Measurements from ENCODE around the gene SDR39U1.
"Not testable (repeated sequence)": the region's sequence is repeated elsewhere in the genome, so short reads cannot be mapped to it uniquely, and the experiment has no call there.

The SDR39U1 gene

DNA sequence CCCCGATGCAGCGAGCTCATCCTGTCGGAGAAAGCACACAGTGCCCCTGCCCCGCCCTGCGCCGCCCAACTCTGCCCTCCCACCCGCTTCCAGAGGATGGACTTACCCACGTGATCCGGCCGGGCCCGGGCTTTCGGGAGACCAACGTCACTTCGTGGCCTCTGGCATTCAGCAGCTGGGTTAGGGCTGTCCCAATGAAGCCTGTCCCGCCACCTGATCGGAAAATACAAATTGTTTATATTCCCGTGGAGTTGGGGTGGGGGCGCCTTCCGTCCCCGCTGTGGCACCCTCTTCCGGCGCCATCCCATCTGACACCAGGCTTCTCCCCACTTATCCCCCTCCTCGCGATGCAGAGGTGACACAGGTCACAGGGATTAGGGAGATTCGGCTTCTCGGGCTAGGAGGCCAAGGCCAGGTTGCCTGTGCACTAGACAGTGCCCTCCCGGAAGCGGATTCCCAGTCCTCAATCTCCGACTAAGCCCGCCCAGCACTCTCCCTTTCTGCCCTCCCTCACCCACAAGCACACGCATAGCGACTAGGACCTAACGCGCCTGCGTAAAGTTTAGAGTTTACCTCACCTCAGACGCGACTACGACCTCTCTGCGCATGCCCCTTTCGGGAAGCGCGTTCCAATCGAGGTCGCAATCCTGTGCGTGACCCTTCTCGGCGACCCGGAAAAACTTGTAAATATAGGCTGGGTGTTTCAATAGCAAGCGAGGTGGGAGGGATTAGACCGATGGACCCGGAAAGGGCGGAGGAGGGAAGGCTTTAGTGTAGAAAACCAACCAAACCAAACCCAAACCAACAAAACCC lies at the start of gene SDR39U1:
Gene SDR39U1 (minus strand): TSS at position 537 of the 813 bp plus-strand sequence. CDS start 7 bp downstream, at position 530.
- peak; percentile 98 to 99 for DNase-seq

- DNase-seq: not testable (repeated sequence)
These were observed 49.2 kb upstream of the SDR39U1 start for GRCh38 chr14:24491586-24492408.

- DNase-seq: no peak
These were observed 41.2 kb upstream of the SDR39U1 start for GRCh38 chr14:24483604-24484252.

DNA sequence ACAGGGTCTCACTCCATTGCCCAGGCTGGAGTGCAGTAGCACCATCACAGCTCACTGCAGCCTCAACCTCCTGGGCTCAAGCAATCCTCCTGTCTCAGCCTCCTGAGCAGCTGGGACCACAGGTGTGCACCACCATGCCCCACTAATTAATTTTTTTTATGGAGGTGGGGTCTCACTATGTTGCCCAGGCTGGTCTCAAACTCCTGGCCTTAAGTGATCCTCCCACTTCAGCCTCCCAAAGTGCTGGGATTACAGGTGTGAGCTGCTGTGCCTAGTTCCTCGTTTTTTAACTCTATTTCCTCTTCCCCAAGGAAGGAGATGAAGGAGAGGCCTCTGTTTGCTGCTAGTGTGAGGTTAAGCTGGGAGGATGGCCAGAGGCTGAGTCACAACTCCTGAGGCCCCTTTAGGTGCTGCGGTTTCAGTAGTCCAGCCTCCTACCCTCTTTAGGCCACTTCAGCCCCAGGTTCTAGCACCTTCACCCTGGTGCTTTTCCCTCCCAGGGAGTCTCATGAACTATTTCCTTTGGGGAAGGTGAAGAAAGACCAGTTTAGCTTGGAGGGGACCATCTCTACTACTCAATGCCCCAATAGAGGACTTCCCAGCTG lies 40.2 kb upstream of the SDR39U1 start:
- DNase-seq: not testable (repeated sequence)

DNA sequence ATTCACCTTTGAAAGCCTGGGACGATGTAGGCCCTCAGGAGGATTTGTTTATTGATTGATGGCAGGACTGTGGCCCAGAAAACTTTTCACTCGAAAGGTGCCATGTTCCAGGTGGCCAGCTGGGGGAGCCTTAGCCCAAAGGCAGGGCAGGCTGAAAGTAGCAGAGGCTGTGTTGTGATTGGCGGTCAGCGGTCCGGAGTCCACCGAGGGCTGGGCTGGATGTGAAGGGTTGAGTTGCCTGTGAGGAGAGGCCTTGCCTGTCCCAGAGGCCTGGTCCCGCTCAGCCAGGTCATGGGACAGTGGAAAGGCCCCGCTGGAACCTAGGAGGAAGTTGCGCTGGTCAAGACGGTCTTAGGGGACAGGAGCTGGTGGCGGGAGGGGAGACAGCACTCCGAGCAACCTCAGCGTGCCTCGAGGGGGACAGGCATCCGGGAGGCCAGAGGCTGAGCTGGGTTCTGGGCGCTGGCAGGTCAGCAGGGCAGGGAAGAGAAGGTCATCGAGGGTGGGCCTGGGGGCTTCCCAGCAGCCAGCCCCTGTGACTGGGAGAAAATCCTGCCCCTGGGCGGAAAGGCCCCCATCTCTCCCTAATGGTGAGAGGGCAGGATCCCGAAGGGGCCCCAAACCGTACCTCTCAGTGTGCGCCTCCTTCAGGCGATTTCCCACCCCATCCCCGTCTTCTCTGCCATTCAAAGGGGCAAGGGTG lies 39.2 kb upstream of the SDR39U1 start:
- DNase-seq: peak; percentile 17 to 20

DNA sequence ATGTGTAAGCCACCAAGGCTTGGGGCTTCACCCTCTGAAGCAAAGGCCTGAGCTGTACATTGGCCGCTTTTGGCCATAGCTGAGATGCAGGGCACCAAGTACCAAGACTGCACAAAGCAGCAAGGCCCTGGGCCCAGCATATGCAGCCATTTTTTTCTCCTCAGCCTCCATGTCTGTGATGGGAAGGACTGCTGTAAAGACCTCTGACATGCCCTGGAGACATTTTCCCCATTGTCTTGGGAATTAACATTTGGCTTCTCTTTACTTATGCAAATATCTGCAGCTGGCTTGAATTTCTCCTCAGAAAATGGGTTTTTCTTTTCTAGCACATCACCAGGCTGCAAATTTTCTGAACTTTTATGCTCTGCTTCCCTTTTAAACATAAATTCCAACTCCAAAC lies 37.4 kb upstream of the SDR39U1 start:
- not testable (repeated sequence) for DNase-seq

DNA sequence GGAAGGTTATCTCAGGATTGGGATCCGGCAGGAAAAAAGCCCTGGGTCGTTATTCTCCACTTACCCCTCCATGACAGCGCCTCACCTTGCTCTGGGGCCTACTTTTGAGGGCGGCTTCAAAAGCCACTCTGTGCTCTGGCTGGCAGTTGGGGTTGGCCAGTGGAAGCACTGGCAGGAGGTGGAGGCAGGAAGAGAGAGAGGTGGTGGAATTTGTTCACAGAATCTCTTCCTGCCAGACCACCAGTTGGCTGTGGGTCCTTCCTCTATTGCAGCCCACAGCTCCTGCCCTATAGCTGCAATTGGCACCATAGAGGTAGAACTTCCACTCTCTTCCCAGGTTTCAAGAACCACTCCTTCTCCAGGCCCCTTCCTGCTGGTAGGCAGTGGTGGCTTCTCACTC lies 32.7 kb upstream of the SDR39U1 start:
- no peak for DNase-seq

DNA sequence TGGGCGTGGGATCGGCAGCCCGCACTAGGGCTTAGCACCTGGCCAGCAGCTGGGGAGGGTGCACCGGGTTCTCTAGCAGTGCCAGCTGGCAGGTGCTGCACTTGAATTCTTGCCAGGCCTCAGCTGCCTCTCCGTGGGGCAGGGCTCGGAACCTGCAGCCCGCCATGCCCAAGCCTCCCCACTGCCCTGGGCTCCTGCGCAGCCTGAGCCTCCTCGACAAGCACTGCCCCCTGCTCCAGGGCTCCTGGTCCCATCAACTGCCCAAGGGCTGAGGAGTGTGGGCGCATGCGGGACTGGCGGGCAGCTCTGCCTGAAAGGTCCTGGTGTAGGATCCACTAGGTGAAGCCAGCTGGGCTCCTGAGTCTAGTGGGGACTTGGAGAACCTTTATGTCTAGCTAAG lies 30.6 kb upstream of the SDR39U1 start:
- DNase-seq: no peak

DNA sequence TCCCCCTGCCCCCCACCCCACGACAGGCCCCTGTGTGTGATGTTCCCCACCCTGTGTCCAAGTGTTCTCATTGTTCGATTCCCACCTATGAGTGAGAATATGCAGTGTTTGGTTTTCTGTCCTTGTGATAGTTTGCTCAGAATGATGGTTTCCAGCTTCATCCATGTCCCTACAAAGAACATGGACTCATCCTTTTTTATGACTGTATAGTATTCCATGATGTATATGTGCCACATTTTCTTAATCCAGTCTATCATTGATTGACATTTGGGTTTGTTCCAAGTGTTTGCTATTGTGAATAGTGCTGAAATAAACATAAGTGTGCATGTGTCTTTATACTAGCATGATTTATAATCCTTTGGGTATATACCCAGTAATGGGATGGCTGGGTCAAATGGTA lies 27.9 kb upstream of the SDR39U1 start:
- not testable (repeated sequence) for DNase-seq

DNA sequence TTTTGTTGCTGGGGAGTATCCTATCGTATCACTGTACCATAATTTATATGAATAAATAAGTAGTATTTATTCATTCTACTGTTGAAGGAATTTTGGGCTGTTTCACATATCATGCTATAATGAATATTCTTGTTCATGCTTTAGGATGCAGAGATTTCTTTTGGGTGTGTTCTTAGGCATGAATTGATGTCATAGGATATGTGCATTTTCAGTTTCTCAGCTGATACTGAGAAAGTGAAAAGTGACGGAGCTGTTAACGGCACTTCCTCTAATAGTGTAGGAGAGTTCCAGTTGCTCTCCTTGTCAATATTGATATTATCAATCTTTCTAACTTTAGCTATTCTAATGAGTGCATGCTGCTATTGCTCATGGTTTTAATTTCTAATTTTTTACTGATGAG lies 23.2 kb upstream of the SDR39U1 start:
- DNase-seq: no peak

DNA sequence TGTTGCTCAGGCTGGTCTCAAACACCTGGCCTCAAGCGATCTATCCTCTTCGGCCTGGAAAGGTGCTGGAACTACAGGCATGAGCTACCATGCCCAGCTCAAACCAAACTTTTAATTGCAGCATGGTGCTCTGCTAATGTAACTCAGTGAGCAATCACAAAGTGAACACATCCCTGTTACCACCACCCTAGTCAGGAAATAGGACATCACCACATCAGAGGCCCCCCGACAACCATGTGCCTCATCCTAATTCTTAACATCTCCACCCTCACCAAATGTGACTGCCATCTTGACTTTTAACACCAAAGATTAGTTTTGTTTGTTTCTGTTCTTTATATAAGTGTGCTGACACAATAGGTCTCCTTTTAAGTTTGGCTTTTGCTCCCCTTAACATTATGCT lies 22.8 kb upstream of the SDR39U1 start:
- no peak for DNase-seq

- DNase-seq: no peak
These were observed 21.6 kb upstream of the SDR39U1 start for GRCh38 chr14:24463884-24464785.

DNA sequence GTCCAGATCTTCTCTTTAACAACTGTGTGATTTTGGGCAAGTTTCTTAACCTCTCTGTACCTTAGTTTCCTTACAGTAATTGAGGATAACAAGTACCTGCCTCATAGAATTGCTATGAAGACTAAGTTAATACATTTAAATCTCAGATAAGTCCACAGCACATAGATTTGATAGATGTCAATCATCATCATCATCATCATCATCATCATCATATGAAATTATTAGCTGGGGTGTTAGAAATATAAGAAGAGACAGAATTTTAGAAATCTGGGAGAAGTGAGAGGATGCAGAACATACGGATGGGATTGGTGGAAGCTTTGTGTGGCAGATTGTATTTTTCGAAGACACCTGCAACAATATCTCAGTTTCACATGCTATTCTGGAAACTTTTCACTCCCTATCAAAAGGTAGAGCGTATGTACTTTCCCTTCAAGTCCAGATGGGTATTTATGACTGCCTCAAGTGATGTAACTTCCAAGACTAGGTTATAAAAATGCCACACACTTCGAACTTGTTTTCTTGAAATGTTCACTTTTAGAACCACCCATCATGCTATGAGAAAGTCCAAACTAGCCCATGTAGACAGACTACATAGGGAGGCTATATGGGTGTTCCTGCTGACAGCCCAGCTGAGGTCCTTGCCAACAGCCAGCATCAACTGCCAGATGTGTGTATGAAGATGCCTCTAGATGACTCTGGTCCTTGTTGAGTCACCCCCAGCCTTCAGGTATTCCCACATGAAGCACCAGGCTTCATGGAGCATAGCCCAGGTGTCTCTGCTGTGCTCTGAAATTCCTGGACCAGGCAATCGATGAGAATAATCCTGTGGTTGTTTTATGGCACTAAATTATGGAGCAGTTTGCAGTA lies 20.7 kb upstream of the SDR39U1 start:
- no peak for DNase-seq

- no peak for DNase-seq
These were observed 18.8 kb upstream of the SDR39U1 start for GRCh38 chr14:24461336-24461735.

GRCh38 chr14:24459331-24459730 lies 16.8 kb upstream of the SDR39U1 start:
- no peak for DNase-seq

- no peak for DNase-seq
These were observed 16.2 kb upstream of the SDR39U1 start for GRCh38 chr14:24458736-24459135.

- no peak for DNase-seq
These were observed 14.4 kb upstream of the SDR39U1 start for GRCh38 chr14:24456980-24457379.

- DNase-seq: not testable (repeated sequence)
These were observed 8.3 kb upstream of the SDR39U1 start for GRCh38 chr14:24450828-24451227.

DNA sequence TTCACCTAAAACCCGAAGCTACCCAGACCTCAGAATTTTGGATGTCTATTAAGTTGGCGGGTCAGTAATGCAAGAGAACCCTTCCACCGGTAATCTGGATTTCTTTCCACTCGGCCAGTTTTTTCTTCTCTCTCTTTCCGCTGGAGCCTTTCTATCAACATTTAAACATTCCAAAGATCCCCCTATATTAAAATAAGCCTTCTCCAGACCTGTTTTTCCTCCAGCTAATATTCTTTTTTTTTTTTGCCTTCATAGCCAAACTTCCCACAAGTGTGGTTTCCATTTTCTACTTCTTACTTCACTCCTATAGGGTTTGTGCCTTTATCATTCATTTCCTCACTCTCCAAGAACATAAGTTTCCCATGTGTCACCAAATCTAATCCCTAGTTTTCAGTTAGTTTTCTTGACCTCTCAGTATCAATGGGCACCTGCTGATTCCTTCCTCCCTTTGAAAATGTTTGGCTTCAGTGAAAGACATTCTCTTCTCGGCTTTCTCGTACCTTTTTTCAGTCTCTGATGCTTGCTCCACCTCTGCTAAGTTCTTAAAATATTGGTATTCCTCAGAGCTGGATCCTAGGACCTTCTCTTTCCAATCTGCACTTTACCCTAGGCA lies 583 bp upstream of the SDR39U1 start:
- DNase-seq: no peak

- no peak for DNase-seq
These were observed 704 bp downstream of the SDR39U1 start for GRCh38 chr14:24441904-24442239.
